Measurements from ENCODE around the gene PHACTR1. TPM values are rescaled to one million over a fixed set of nuclear protein-coding genes. Genes with fewer than 3 reads are reported as not detected.

The PHACTR1 gene
- total and polyA plus RNA-seq, 2 of the 4 experiments (the other 2 are of a cell fraction) = not detected

- no peak overlapping the region for H3K4ac ChIP-seq (ENCODE audit: low read depth, low read length)
- no TSS peak for BruUV-seq (replicated peaks)
- POLR2A ChIA-PET (ENCODE audit: unreplicated experiment) = no interaction called here
Observed at GRCh38 chr6:13292774-13293173, 576.2 kb downstream of the PHACTR1 start.

More at GRCh38 chr6:13292774-13293173, 576.2 kb downstream of the PHACTR1 start:
- Histone ChIP-seq H2AFZ (replicated peaks; ENCODE audit: low read length, poor library complexity) (no peak overlapping the region), H2AK9ac (replicated peaks; ENCODE audit: low read depth, low read length, poor library complexity) (no peak overlapping the region), H4K91ac (ENCODE audit: insufficient read depth, low read depth, low read length) (no peak overlapping the region), H3K56ac (ENCODE audit: extremely low read depth, insufficient read depth, low read length) (no peak overlapping the region), H4K5ac (ENCODE audit: low read depth, low read length) (no peak overlapping the region), H3K9me3 (ENCODE audit: control insufficient read depth, insufficient read depth, low read length) (no peaks in the 10 kb centered on the region), H3K4me3 (ENCODE audit: insufficient read depth, low read depth, low read length) (no peak overlapping the region), H3K9me1 (ENCODE audit: insufficient read depth, low read length) (peaks cover 3% of the 10 kb centered on the region; the same call in 1 of the 2 replicates), H2BK20ac (ENCODE audit: low read depth, low read length) (no peak overlapping the region), H4K8ac (ENCODE audit: low read depth in 2 of 2, low read length in 2 of 2) (no peak overlapping the region), H3K14ac (replicated peaks; ENCODE audit: low read depth, low read length) (no peak overlapping the region), H3K4me2 (ENCODE audit: low read depth, low read length) (no peak overlapping the region), H2BK5ac (ENCODE audit: low read depth, low read length, poor library complexity, severe bottlenecking) (no peak overlapping the region), H3K4me1 (ENCODE audit: control insufficient read depth, insufficient read depth, low read length) (no peaks in the 10 kb centered on the region), H3K36me3 (ENCODE audit: control insufficient read depth, insufficient read depth, low read length) (peaks cover 25% of the 10 kb centered on the region), H2BK120ac (ENCODE audit: low read depth, low read length) (no peak overlapping the region), H3K18ac (ENCODE audit: low read depth, low read length) (no peak overlapping the region), H4K20me1 (ENCODE audit: insufficient read depth, low read length) (no peaks in the 10 kb centered on the region), H2AK5ac (ENCODE audit: low read depth, low read length) (no peak overlapping the region), H3K79me1 (ENCODE audit: low read depth in 1 of 2, low read length in 2 of 2) (no peaks in the 10 kb centered on the region), H3K9ac (ENCODE audit: low read depth, low read length) (no peak overlapping the region), H3K27ac (ENCODE audit: insufficient read depth, low read length) (no peak overlapping the region), H3K27me3 (ENCODE audit: control insufficient read depth, insufficient read depth, low read length) (no peaks in the 10 kb centered on the region), H3K23ac (ENCODE audit: low read depth, low read length) (no peak overlapping the region), H2BK15ac (ENCODE audit: low read depth, low read length) (no peak overlapping the region)
- no peak for ATAC-seq (ENCODE audit: low read depth)
- DNase-seq = no peak
- dilution Hi-C loops (cut with HindIII; ENCODE audit: low sequenced_read_pairs, unreplicated experiment) (no loop called here), intact Hi-C loops (cut with micrococcal nuclease) (no loop called here), in situ Hi-C loops (cut with MboI; ENCODE audit: low sequenced_read_pairs) (no loop called here)
- CTCF ChIA-PET = no interaction called here
- no peak for TF ChIP-seq FOS (IDR thresholded peaks at IDR 0.05; ENCODE audit: low read depth, low read length)
- TF ChIP-seq MAZ (IDR thresholded peaks at IDR 0.05; ENCODE audit: borderline replicate concordance, low read depth, low read length) = no peak
- no peak for TF ChIP-seq BHLHE40 (IDR thresholded peaks at IDR 0.05; ENCODE audit: low read depth, low read length)
- TF ChIP-seq, protein P1, sequence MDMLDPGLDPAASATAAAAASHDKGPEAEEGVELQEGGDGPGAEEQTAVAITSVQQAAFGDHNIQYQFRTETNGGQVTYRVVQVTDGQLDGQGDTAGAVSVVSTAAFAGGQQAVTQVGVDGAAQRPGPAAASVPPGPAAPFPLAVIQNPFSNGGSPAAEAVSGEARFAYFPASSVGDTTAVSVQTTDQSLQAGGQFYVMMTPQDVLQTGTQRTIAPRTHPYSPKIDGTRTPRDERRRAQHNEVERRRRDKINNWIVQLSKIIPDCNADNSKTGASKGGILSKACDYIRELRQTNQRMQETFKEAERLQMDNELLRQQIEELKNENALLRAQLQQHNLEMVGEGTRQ (IDR thresholded peaks at IDR 0.05; ENCODE audit: low read depth, low read length) = no peak
- no peak for TF ChIP-seq CTCF (conservative IDR thresholded peaks at IDR 0.05; ENCODE audit: low read depth, low read length)
- no peak for TF ChIP-seq MAFK (IDR thresholded peaks at IDR 0.05; ENCODE audit: low read depth, low read length)
- no peak for TF ChIP-seq POLR2A (IDR thresholded peaks at IDR 0.05; ENCODE audit: low read depth, low read length)
- TF ChIP-seq RAD21 (IDR thresholded peaks at IDR 0.05; ENCODE audit: low read length) = no peak
- no peak for TF ChIP-seq SMC3 (IDR thresholded peaks at IDR 0.05; ENCODE audit: low read depth, low read length)
- TF ChIP-seq ELK1 (IDR thresholded peaks at IDR 0.05; ENCODE audit: borderline replicate concordance, low read depth, low read length) = no peak
- TF ChIP-seq CEBPB (IDR thresholded peaks at IDR 0.05; ENCODE audit: low read depth, low read length) = no peak
- TF ChIP-seq RCOR1 (IDR thresholded peaks at IDR 0.05; ENCODE audit: insufficient replicate concordance, low read length) = no peak
- TF ChIP-seq CHD1 (IDR thresholded peaks at IDR 0.05; ENCODE audit: low read depth, low read length) = no peak
- TF ChIP-seq MXI1 (IDR thresholded peaks at IDR 0.05; ENCODE audit: borderline replicate concordance, low read depth, low read length) = no peak
- no peak for TF ChIP-seq RFX5 (IDR thresholded peaks at IDR 0.05; ENCODE audit: low read depth, low read length)
- no peak for TF ChIP-seq NFE2L2 (IDR thresholded peaks at IDR 0.05; ENCODE audit: low read depth, low read length)
- WGBS, 2 experiments (ENCODE audit: extremely low coverage in 2 of 2, insufficient read length in 1 of 2) = 95% methylated on average over 4 of the region's 9 CpGs; no CpG with 5 or more reads in 1 of the 2 experiments
